Stimulated activated CD8-positive, alpha-beta memory T cell treated with anti-CD3 and anti-CD28 coated beads, Interleukin-7, amount 100 ng/mL, for 4 hours (primary cell): ENCODE measurements around the gene ZNF804A.
"Not testable (repeated sequence)": the region's sequence is repeated elsewhere in the genome, so short reads cannot be mapped to it uniquely, and the experiment has no call there.

ENCODE experiments used
- DNase-seq, 2 donors: peaks; one replicate each; pipeline ENCODE4 v3.0.0-alpha.2; 2020; ENCODE audit warnings: low read depth in 2 of 2

Gene ZNF804A

GRCh38 chr2:184721881-184722280 lies 123.6 kb downstream of the ZNF804A start:
- DNase-seq, result no peak

GRCh38 chr2:184727813-184728212 lies 129.5 kb downstream of the ZNF804A start:
- no peak for DNase-seq

- DNase-seq, result no peak
These were observed 130.1 kb downstream of the ZNF804A start for GRCh38 chr2:184728411-184728810.

- no peak for DNase-seq
These were observed 131.3 kb downstream of the ZNF804A start for GRCh38 chr2:184729581-184729980.

GRCh38 chr2:184730288-184730687 lies 132.0 kb downstream of the ZNF804A start:
- DNase-seq, result no peak

GRCh38 chr2:184734338-184734737 lies 136.0 kb downstream of the ZNF804A start:
- DNase-seq, result no peak

GRCh38 chr2:184735611-184736010 lies 137.3 kb downstream of the ZNF804A start:
- DNase-seq, result no peak

- no peak for DNase-seq
These were observed 144.8 kb downstream of the ZNF804A start for GRCh38 chr2:184743096-184743495.

- no peak for DNase-seq
These were observed 157.8 kb downstream of the ZNF804A start for GRCh38 chr2:184756161-184756560.

- DNase-seq, result no peak
These were observed 158.6 kb downstream of the ZNF804A start for GRCh38 chr2:184756885-184757284.

- DNase-seq, result not testable (repeated sequence)
These were observed 161.4 kb downstream of the ZNF804A start for GRCh38 chr2:184759557-184760255.

- no peak for DNase-seq
These were observed 162.6 kb downstream of the ZNF804A start for GRCh38 chr2:184760931-184761330.

- no peak for DNase-seq
These were observed 167.0 kb downstream of the ZNF804A start for GRCh38 chr2:184765112-184765895.

GRCh38 chr2:184767059-184767458 lies 168.7 kb downstream of the ZNF804A start:
- DNase-seq, result no peak

GRCh38 chr2:184769023-184769422 lies 170.7 kb downstream of the ZNF804A start:
- DNase-seq, result no peak

GRCh38 chr2:184769686-184770085 lies 171.4 kb downstream of the ZNF804A start:
- no peak for DNase-seq

GRCh38 chr2:184779777-184780176 lies 181.4 kb downstream of the ZNF804A start:
- DNase-seq, result no peak

GRCh38 chr2:184780384-184780783 lies 182.1 kb downstream of the ZNF804A start:
- DNase-seq, result no peak

GRCh38 chr2:184780944-184781343 lies 182.6 kb downstream of the ZNF804A start:
- no peak for DNase-seq

- DNase-seq, result no peak
These were observed 185.2 kb downstream of the ZNF804A start for GRCh38 chr2:184783576-184783975.

- no peak for DNase-seq
These were observed 194.8 kb downstream of the ZNF804A start for GRCh38 chr2:184793176-184793575.

GRCh38 chr2:184799379-184799778 lies 201.1 kb downstream of the ZNF804A start:
- no peak for DNase-seq

- no peak for DNase-seq
These were observed 216.1 kb downstream of the ZNF804A start for GRCh38 chr2:184814421-184814820.
